NCI-H526 treated with DMSO at 0.1 percent for 48 hours (cell line): Measurements from ENCODE around the gene HOXC9.

ENCODE experiments used
- DNase-seq: peaks from one replicate; lab custom pipeline; 2025; lab: John Stamatoyannopoulos, UW

The HOXC9 gene

DNA sequence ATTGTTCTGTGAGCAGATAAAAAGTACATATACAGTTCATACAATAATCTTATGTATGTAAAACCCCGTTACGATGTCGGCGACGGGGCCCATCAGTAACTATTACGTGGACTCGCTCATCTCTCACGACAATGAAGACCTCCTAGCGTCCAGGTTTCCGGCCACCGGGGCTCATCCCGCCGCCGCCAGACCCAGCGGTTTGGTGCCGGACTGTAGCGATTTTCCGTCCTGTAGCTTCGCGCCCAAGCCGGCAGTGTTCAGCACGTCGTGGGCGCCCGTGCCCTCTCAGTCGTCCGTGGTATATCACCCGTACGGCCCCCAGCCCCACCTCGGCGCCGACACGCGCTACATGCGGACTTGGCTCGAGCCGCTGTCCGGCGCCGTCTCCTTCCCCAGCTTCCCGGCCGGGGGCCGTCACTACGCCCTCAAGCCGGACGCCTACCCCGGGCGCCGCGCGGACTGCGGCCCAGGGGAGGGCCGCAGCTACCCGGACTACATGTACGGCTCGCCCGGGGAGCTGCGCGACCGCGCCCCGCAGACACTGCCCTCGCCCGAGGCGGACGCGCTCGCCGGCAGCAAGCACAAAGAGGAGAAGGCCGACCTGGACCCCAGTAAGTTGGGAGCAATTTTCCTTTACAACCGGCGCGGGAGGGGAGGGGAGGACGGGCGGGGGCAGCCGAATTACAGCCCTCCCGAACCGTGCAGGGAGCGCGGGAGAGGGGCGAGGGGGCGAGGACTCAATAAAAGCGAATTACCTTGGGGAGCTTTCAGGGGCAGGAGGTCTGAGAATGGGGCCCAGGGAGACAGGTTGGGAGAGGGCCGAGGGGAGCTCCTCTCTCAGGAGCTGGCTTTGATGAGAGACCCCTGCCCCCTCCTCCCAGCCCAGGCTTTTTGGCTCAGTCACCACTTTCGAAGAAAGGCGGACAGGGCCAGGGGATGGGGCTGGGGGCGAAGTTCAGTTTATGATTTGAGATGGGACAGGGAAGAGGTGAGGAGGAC lies at the start of gene HOXC9:
TSS of gene HOXC9 (plus strand) at position 46 of the 999 bp plus-strand sequence. CDS start at position 74, 28 bp downstream.
- no peak for DNase-seq

DNA sequence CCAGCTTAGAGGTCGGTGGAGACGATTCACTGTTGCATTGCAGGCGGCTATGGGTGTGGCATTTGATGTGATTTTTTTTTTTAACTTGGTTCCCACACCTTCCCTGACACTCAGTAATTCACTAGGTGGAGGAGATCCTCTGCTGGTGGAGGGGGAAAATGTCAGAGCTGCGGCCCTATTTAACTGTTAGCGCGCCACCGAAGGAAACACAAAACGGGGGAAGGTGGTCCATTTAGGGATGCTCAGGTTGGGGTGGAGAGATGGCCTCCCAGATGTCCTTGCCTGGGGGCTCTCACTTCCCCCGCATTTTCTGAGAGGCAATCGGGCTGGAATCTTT lies 49.6 kb upstream of the HOXC9 start:
- DNase-seq: no peak

DNA sequence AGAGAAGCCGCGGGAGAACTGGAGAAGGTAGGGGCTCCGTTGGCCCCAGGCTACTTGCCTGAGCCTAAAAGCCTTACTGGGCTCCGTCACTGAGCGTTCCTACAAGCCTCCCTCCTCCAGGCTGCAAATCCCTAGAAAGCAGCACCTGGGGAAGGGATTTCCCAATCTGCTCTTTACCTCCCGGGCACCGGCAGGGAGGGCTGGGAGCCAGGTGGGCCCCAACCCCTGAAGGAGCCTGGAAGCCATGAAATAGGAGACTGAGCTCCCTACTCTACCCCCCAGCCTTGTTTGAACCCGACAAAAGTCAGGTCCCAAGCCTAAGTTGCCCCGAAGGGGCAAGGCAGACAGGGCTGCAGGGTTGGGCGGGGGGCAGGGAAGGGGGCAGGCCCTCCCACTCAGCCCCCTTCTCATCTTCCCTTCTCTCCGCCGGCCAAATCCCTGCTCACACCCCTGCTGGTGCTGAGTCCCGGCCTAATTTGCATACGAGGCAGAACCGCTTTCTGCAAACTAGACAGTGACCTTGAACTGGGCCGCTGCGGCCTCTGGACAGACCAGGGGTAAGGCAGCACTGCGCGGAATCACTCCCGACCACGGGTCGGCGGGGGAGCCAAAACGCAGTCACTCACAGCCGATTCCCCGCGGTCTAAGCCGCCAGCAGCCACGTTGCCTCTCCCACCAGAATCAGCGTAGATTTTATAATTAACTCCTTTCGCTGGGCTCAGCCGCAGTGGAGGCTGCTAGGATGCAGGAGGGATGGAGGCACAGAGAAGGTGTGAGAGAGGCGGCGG lies 49.0 kb upstream of the HOXC9 start:
- no peak for DNase-seq

DNA sequence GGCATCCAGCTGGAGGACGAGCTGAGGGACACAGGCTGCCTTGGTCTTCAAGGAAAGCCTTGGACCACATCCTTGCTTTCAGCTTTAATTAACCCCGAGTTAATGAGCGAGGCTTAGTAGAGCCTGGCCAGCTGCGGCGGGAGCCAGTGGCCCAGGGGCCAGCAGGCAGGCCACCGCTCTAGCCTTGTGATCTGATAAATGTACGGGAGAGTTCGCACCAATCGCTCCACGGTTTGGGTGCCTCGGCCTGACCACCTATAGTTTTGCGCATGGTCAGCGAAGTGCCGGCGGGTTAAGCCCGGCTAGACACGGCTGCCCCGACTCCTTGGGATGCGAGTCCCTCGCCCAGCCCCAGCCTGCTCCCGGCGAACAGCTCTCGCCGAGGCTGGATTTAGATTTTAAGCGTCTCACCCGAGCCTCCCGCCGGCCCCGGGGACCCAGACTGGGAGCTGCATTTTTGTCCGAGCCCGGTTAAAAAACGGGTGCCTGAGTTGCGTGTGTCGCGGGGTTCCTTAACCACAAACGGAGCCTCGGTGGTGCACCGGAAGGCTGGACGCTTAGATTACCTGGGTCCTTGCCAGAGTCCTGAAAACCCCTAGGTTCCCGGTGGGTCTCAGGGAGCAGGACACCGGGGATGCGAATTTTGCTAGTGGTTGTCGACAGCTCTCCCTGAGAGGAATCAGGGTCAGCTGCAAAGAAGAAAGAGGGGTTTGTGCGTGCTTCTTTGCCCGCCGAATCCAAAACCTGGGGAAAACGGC lies 48.2 kb upstream of the HOXC9 start:
- no peak for DNase-seq

DNA sequence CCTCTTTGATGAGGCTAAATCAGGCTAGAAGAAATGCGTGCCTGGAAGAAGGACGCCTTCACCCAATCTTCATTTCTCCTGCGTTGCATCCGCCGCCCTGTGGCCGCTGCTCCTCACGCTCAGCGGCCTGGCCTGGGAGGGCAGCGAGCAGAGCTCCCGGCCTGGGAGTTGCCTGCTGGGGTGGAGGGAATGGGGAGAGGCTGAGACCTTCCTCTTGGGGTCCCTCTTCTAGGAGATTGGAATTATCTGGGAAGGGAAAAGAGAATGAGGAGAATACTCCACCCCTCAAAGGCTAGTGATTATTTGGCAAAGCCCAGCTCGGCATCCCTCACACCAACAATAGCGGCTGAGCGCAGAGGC lies 47.6 kb upstream of the HOXC9 start:
- no peak for DNase-seq

DNA sequence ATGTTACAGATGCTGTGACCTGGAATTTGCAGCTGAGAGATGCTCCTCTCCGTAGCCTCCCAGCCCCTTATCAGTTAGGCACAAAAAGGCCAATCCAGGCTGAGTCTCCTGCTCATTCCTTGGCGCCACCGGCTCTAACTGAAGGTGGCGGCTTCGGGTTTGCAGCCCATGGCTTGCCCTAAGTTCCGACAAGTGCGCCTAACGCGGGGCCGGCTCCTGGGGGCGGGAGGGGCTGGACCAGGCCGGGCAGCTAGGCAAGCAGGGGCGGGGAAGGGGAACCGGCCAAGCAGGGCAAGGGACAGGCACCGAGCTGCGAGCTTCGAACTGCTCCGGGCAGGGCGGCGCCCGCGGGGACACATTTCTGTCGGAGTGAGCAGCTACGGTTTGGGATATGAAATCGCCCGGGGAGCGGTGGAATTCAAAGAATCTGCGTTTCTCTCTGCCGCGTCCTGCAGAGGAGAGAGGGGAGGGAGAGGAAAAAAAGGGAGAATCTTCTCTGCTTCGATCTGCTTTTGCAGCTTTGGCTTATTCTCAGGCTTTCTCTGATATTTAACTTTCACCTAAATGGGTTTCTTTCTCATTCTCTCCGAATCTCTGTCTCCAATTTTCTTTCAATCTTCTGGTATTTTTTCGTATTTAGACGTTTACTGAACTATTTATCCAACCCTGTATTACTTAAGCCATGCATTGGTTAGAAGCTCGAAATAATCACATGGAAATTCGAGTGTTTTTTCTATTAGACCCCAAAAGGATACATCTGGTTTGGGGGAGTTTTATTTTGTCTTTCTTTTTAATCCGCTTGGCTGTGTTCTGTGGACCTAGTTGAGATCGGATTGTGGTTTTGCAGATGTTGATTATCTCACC lies 46.9 kb upstream of the HOXC9 start:
- DNase-seq: no peak

DNA sequence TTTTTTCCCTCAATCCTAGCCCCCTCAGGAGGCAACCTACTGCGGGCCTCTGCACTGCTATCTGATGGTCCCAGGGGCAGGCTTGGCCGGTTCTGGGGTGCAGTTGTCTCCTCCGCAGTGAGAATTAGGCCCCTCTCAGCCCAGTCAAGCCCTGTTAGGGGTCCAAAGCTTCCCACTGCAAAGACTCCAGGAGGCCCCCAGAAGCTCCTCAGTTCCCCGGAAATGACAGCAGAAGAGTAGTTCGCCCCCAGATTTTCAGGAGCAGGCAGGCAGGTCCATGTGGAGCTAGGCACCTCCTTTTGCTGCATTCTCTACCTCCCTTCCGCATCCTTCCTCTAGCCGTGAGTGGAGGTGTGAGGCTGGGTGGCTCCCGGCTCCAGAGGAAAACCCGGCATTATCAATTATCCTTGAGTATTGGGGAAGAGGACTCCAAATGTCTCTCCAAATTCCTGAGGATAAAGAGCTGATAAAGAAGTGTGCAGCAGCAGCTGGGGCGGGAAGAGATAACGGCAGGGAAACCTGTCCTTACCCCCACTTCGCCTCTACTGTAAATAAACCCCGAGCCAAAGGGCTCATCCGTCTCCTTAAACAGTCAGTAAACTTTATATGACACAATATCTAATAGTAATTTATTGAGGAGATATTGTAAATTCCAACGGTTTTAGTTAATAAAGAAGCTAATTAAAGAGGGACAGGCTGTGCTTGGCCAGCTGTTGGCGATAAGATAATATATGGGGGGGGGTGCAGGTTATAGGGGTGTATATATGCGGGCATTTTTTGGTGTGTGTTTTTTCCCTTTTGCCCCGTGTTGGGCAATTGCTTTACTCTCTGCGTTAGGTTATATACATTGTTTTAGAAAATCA lies 45.9 kb upstream of the HOXC9 start:
- DNase-seq: no peak

DNA sequence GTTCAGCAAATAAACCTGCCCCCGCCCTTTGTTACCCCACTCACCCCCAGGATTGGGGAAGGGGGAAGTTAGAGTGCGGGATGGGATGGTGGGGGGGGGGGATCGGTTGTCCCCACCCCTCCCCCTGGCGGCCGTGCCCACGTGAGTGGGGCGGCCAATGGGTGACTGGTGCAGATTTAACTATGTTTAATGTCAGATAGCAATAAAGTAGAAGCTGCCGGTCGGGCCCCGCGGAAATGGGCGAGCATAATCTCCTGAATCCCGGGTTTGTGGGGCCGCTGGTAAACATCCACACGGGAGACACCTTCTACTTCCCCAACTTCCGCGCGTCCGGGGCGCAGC lies 45.3 kb upstream of the HOXC9 start, which contains the start of gene HOXC12:
TSS of gene HOXC12 (plus strand) at position 210 of the 342 bp plus-strand sequence. CDS start at position 237, 27 bp downstream.
- DNase-seq: no peak

DNA sequence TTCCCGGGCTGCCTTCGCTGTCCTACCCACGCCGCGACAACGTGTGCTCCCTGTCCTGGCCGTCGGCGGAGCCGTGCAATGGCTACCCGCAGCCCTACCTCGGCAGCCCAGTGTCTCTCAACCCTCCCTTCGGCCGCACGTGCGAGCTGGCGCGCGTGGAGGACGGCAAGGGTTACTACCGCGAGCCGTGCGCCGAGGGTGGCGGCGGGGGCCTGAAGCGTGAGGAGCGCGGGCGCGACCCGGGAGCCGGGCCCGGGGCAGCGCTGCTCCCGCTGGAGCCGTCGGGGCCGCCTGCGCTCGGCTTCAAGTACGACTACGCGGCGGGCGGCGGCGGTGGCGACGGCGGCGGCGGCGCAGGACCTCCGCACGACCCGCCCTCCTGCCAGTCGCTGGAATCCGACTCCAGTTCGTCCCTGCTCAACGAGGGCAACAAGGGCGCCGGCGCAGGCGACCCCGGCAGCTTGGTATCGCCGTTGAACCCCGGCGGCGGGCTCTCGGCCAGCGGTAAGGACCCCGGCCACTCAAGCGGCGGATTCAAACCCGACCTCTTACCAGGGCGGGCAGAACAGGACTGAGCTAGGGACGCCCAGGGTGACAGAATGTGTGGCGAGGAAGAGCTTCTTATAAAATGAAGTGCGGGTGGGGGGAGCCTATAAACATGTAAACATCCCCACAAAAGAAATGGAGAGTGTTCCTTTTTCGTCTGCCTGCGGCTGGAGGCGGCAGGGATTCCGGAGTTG lies 44.8 kb upstream of the HOXC9 start:
- DNase-seq: no peak

DNA sequence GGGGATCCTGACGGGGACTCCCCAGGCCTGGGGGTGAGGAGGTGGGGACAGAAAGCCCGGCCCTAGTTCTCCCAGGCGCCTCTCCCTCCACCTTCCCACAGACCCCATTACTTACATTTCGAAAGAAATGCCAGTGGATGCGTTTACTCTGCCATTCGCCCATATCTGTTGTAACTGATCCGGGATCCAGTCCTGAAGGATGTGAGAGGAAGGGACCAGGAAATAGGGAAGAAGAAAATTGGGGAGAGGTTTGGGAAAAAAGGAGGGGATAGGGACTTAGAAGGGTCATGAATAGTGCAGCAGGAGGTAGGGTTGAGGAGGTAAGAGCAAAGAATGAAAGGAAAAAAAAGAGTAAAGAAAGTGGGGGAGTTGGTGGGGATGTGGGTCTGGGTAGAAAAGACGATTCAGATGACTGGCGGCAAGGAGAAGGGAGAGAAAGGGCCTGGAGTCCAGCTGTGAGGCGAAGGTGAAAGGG lies 44.1 kb upstream of the HOXC9 start:
- DNase-seq: no peak

DNA sequence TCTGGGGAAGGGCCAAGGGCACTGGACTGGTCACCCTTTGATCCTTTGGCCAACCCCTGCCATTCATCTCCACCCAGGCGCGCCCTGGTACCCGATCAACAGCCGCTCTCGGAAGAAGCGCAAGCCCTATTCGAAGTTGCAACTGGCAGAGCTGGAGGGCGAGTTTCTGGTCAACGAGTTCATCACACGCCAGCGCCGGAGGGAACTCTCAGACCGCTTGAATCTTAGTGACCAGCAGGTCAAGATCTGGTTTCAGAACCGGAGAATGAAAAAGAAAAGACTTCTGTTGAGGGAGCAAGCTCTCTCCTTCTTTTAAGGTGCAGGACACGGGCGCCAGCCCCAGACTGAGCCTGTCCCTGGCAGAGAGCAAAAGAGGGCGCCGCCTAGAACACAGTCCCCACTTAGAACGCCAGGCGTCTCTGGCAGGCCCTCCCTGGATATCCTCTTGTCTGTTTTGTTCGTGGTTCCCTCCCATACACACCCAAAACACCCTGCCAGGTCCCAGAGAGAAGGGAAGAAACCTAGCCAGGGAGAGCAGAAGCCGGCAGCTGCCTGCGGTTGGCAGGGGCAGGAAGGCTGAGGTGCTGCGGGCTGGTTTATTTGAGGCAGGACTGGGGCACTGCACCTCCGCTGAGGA lies 43.6 kb upstream of the HOXC9 start:
- no peak for DNase-seq

DNA sequence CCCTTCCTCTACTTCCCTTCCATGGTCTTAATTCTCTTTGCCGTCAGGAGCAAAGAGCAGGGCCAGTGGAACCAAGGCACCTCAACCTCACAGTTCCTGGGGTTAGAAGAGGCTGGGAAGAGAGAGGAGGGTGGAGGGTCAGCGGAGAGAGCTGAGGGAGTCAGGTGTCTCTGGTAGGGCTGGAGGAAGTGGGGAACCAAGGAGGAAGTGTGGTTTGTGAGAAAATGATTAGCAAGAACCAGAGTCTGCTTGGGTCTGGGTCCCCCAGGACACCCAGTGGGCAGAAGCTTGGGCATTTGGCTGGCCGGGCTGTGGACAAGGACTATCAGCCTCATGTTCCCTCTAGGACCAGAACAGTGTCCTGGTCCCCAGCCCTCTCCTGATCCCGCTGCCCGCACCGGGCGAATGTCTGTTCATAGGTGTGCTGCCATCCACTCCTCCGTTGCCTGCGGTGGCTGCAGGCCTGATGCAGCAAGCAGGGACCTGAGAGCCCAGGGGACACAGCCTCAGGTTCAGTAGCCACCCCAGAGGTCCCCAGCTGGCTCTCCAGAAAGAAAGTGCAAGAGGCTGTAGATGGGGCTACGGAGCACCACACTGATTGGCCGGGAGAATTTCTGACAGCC lies 42.9 kb upstream of the HOXC9 start:
- DNase-seq: no peak

DNA sequence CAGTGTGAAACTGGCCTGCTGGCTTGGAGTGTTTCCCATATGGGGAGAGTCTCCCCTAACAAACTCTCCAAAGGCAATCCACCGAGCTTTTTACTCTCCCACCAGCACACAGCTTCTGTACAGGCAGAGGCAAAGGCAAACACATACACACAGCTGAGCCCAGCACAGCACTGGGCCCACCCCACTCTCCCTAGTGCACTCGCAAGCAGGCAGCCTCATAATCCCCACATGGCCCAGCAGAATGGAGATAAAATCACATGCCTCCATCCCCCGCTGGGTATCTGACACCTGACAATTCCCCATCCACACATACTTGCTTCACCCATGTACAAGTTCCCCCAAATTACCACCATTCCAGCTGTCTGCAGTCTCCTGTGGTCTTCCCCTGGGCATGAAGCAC lies 41.8 kb upstream of the HOXC9 start:
- no peak for DNase-seq

DNA sequence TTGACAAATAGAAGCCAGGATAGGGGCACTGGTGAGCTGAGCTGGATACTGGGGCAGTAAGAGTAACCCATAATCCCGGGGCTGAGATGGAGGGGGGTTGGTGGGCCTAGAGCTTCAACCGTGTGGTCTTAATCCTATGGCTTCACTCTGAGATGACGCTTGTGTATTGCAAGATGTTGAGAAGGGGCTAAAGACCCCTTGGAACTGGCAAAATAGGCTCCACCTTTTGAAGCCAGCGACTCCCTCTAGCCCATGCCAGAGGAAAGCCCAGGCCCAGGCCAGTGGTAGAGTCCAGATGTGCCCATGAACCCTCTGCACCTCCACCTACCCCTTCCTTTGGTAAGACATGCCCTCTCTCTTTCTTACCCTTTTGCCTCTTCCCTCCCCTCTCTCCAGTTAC lies 40.6 kb upstream of the HOXC9 start:
- no peak for DNase-seq

DNA sequence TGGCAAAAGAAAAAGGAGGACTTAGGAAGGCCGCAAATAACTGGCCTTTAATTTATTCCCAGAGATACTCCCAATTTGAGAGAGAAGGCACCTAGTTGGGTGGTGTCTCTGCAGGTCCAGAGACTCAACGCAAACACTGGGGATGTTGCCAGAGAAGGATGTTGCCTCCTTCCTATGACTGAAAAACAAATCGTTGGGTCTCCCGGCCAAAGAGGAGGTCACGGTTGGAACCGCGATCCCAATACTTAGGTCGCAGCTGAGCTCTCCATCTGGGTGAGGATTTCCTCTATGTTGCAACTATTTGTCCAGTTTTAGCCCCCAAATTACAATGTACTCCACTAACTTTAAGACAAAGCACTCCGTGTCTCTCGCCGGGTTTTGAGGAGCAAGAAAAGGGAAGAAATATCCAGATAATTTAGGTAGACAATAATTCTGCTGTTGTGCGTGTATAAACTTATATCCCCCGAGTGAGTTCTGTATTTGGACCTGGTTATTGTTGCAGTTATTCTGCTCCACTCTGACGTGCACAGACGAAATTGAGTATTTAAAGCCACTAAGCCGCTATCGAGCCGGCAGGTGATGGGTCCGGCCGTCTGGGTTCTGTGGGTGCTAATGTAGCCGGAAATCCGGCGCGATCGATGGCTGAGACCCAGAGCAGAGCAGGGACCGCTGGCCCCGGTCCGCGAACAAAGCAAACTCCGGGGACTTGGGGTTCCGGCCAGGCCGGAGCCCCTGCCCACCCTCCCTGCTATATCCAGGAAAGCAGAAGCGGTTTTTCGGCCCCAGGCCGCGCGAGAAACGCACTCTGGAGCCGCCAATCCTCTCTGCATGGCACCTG lies 39.6 kb upstream of the HOXC9 start:
- no peak for DNase-seq

DNA sequence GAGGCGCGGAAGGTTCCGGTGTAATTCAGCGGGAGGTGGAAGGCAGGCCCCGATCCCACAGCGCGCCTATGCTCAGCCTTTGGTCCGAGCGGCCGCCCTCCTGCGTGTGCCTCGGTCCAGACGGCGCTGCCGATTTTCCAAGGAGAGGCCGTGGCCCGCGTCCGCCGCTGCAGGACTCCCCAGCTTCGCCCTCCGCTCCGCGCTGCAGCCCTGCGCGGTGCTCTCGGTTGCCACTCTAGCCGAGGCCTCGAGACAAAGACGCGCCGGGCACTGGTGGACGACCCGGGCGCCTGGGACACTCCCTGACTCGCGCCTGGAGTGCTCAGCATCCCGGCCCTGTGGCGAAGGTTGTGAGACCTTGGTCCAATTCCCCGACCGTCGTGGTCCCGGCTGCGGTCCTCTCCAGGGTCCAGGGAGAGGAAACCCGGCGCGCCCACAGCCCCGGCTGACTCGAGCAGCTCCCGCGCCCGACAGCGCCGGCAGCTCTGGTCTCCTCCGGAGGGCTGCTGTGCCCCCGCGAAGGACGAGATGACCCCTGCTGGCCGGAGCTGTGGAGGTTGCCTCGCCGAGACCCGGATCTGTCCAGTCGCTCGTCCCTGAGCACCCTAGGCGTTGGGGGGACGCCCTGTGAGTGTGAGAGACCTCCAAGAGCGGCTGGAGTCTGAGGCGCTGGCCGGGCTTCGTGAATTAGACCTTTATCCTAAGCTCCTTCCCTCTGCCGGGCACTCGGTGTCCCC lies 38.8 kb upstream of the HOXC9 start:
- DNase-seq: no peak

DNA sequence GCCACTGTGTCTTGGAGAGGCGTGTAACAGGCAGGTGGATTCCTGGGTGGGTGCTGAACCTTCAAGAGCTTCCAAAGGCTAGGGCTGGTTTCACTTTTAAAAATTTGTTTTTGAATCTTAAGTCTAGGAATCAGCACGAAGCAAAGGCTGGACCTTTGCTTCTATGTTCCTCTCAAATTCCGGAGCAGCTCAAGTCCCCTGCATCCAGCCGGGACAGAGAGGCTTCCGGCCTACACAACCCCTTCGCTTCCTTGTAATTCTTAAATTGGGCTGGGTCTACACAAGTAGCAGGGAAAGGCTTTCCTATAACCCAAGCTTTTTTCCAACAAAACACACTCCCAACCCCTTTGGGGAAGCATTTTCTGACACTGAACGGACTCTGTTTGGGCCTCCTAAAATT lies 37.0 kb upstream of the HOXC9 start:
- no peak for DNase-seq
